ENCODE data around the gene ARPC5L. TPM values are rescaled to one million over a fixed set of nuclear protein-coding genes. Genes with fewer than 3 reads are reported as not detected.
A peak's percentile ranks its signal among the peaks of the same experiment; 100 is the strongest.

Gene ARPC5L
- total and polyA plus RNA-seq, 2 of the 8 experiments (the other 6 are each of a cell fraction or from before 2014, with no cell fraction given): 34.1 to 50.6 TPM

DNA sequence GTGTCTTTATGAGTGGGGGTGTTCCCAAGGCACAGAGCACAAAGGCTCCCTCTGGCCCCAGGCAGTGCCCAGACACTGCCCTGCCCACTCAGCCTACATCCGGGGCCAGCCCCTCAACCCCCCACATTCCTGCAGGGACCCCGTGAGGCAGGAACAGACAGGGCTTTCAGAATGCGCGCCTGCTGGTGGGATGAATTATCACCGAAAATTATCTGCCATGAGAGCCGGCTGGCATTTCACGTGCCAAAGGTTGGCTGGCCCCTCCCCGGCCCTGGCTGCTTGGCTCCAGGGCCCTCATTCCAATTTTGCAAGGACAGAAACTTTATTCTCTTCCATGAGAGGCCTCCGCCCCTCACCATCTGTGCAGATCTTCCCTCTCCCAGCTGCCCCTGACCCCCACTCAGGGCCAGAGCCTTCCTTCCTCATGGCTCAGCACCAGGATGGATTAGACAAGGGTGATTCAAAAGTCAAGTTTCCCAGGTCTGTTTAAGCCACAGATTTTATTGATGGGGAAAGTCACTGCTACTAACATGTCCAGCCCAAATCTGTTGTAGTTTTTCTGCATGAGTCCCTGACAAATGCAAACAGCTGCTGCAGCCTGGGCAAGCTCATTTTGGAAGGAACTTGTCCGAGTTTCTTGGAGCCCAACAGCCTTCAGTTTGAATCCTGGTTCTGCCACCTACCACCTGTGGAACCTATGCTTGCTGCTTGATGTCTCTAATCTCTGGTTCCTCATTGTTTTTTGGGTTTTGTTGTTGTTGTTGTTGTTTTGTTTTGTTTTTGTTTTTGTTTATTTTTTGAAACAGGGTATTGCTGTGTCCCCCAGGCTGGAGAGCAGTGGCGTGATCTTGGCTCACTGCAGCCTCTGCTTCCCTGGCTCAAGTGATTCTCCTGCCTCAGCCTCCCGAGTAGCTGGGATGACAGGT is 41.0 kb upstream of the ARPC5L start:
- no peaks in the 10 kb centered on the region for H3K79me2 ChIP-seq (ENCODE audit: control insufficient read depth in 1 of 2, insufficient read depth in 2 of 2, low read length in 2 of 2)
- TF ChIP-seq CEBPB (IDR thresholded peaks at IDR 0.05; ENCODE audit: low read depth, low read length) (no peak), TEAD4 (IDR thresholded peaks at IDR 0.05; ENCODE audit: low read depth, low read length) (peak; percentile 63; the same call in 1 of the 2 replicates)
- FAIRE-seq: no peak

More for the DNA sequence above, 41.0 kb upstream of the ARPC5L start:
- no peak overlapping the region for H3K4me2 ChIP-seq (ENCODE audit: insufficient read depth in 1 of 2, low read depth in 2 of 2, low read length in 2 of 2)
- H3K4me1 ChIP-seq (replicated peaks in 1 of 4; ENCODE audit: control insufficient read depth in 3 of 4, insufficient read depth in 4 of 4, low read length in 3 of 4): peaks cover 0 to 3% (median 1%) of the 10 kb centered on the region in 4 experiments; a peak in 5 of 7 replicates
- H4K91ac ChIP-seq (replicated peaks; ENCODE audit: insufficient read length, low read length): no peak overlapping the region
- H3K36me3 ChIP-seq (ENCODE audit: control insufficient read depth in 2 of 4, insufficient read depth in 4 of 4, low read length in 3 of 4): no peaks in the 10 kb centered on the region
- H2BK20ac ChIP-seq (ENCODE audit: low read length): no peak overlapping the region
- H3K79me1 ChIP-seq (ENCODE audit: low read depth, low read length): no peaks in the 10 kb centered on the region
- H3K9ac ChIP-seq (replicated peaks in 1 of 4; ENCODE audit: extremely low read depth in 1 of 4, low read depth in 3 of 4, low read length in 3 of 4): no peak overlapping the region
- H3K18ac ChIP-seq (ENCODE audit: extremely low read depth, low read length): no peak overlapping the region
- H2BK120ac ChIP-seq (replicated peaks; ENCODE audit: low read depth, low read length): no peak overlapping the region
- no peak overlapping the region for H3K14ac ChIP-seq (ENCODE audit: insufficient read length)
- H3K23ac ChIP-seq (ENCODE audit: insufficient read length): no peak overlapping the region
- no peaks in the 10 kb centered on the region for H3K9me3 ChIP-seq (ENCODE audit: insufficient read depth in 2 of 2, low read depth in 1 of 2, low read length in 1 of 2)
- POLR2A ChIA-PET (ENCODE audit: partially characterized antibody): interaction anchor here (0.6 to 1.2 kb wide), 7 partner anchors 12 to 50 kb away, joined by 3 to 4 read pairs (median 3); partner anchors contain the start of gene NR6A1
- CTCF ChIA-PET (ENCODE audit: partially characterized antibody): interaction anchor here (0.7 to 65.2 kb wide), 4 partner anchors 25 to 43 kb away, joined by 3 to 1529 read pairs (median 14); partner anchors contain the start of genes ARPC5L, RPL35 and WDR38
- no peaks in the 10 kb centered on the region for H4K20me1 ChIP-seq (replicated peaks in 1 of 2; ENCODE audit: control insufficient read depth in 1 of 2, insufficient read depth in 2 of 2, low read length in 2 of 2)
- no peak for DNase-seq (ENCODE audit: low read depth in 1 of 2, low spot score in 2 of 2)
- H3K4me3 ChIP-seq (ENCODE audit: extremely low read depth in 1 of 4, insufficient read depth in 2 of 4, low read depth in 3 of 4, low read length in 4 of 4): no peak overlapping the region
- no peak overlapping the region for H2AK5ac ChIP-seq (ENCODE audit: low read depth, low read length)
- no peak overlapping the region for H4K8ac ChIP-seq (ENCODE audit: extremely low read depth, insufficient read depth, low read length)
- no peak overlapping the region for H2AFZ ChIP-seq (ENCODE audit: low read length)
- no peak overlapping the region for H3K56ac ChIP-seq (replicated peaks; ENCODE audit: insufficient read length, low read depth, low read length)
- H3K4ac ChIP-seq (replicated peaks; ENCODE audit: insufficient read length, low read depth, low read length): no peak overlapping the region
- H3K23me2 ChIP-seq (ENCODE audit: low read depth, low read length): no peaks in the 10 kb centered on the region
- H2BK15ac ChIP-seq (ENCODE audit: low read length): no peak overlapping the region
- no peak overlapping the region for H4K5ac ChIP-seq (ENCODE audit: insufficient read length, low read depth, low read length)
- WGBS, 2 experiments (ENCODE audit: extremely low coverage in 1 of 2, insufficient coverage in 1 of 2, insufficient read length in 1 of 2, insufficient replicate concordance in 2 of 2, low coverage in 1 of 2, low lambda C conversion rate in 2 of 2, missing lambda C conversion rate in 1 of 2): 86% methylated on average over 12 of the region's 12 CpGs; no CpG with 5 or more reads in 1 of the 2 experiments
- H2BK5ac ChIP-seq (ENCODE audit: low read depth, low read length): no peak overlapping the region
- no peak overlapping the region for H2BK12ac ChIP-seq (ENCODE audit: low read depth, low read length)
- no peaks in the 10 kb centered on the region for H3K27me3 ChIP-seq (replicated peaks in 1 of 4; ENCODE audit: control insufficient read depth in 3 of 4, extremely low read depth in 1 of 4, insufficient read depth in 3 of 4, low read length in 3 of 4)
- H3K27ac ChIP-seq (ENCODE audit: low read depth, low read length): no peak overlapping the region

All from H1 (cell line).